Prostate gland (tissue), 2 donors: ENCODE results near the gene GYG1.

Experiments used
- POLR2A ChIP-seq: fragments of 450-650 bp; IDR thresholded peaks from one replicate; pipeline ENCODE4 v1.6.1; 2016; ENCODE audit warnings: antibody characterized with exemption, mild to moderate bottlenecking
- POLR2AphosphoS5 ChIP-seq: sonication (generic); formaldehyde crosslinking; IDR thresholded peaks from one replicate; pipeline ENCODE4 v1.6.1; 2017; ENCODE audit warnings: antibody characterized with exemption
- TF ChIP-seq, protein P1 (sequence below), 4 experiments: fragments of 200-600 bp in 2 of 4; fragments of 450-650 bp in 2 of 4; sonication (generic) in 2 of 4; IDR thresholded peaks; 1 replicate in 3 of 4; 2 replicates in 1 of 4; pipeline ENCODE4 v1.5.1; 2016 to 2019; ENCODE audit warnings: antibody characterized with exemption in 4 of 4, mild to moderate bottlenecking in 2 of 4, moderate library complexity in 2 of 4

DNA sequence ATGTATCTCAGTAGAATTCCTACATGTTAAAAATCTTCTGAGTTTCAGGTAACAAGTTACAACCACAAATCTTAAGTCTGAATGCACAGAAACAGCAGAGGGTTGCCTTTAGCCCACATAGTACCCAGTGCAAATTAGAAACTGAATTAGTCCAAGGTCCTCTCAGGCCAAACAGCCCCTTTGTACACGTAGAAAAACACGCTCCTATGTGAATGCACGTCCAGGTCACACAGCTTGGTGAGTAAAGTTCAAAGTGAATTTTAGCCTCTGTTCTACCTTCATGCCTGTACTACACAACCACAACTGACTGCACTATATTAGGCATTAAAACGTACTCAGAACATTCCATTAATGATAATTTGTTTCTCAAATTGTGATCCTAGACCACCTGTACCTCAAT, 46.3 kb downstream of the GYG1 start:
- TF ChIP-seq, protein P1, sequence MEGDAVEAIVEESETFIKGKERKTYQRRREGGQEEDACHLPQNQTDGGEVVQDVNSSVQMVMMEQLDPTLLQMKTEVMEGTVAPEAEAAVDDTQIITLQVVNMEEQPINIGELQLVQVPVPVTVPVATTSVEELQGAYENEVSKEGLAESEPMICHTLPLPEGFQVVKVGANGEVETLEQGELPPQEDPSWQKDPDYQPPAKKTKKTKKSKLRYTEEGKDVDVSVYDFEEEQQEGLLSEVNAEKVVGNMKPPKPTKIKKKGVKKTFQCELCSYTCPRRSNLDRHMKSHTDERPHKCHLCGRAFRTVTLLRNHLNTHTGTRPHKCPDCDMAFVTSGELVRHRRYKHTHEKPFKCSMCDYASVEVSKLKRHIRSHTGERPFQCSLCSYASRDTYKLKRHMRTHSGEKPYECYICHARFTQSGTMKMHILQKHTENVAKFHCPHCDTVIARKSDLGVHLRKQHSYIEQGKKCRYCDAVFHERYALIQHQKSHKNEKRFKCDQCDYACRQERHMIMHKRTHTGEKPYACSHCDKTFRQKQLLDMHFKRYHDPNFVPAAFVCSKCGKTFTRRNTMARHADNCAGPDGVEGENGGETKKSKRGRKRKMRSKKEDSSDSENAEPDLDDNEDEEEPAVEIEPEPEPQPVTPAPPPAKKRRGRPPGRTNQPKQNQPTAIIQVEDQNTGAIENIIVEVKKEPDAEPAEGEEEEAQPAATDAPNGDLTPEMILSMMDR (IDR thresholded peaks at IDR 0.05) = no peak
- TF ChIP-seq POLR2A (no peak), POLR2AphosphoS5 (no peak)
